GM21526 (cell line): ENCODE results near the gene SBF1.

Experiments
- ATAC-seq: cut with Tn5 transposase; IDR thresholded peaks from one replicate; pipeline ENCODE4 v1.9.1; 2021; ENCODE audit warnings: moderate library complexity; ENCODE audit not compliant: unreplicated experiment, low FRiP score

Gene SBF1

DNA sequence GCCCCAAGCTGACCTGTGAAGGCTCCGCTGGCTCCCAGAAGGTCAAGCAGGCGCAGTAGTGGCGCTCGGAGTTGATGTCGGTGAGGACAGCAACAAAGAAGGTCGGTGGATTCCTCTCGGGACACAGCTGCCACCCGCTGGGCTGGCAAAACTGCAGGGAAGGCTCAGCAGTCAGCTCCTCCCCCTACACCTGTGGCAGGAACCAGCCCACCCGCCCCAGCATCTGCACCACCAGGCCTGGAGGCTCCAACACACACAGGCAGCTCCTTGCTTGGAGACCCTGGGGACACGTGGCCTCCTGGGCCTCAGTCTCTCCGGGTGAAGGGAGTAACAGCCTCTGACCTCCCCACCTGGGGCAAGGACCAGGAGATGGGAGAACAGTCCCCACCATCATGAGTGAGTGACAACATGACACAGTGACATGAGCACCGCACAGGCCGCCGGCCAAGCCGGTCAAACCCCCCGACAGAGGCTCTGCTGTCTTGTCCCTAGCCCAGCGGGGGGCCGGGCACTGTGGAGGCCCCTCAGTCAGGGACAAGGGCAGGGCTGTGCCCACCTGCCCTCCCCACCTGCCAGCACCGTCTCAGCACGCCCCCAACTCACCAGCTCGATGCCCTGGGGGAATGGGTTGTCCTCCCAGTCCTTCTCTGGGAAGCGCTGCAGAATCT is 6.9 kb downstream of the SBF1 start:
- no peak for ATAC-seq

GRCh38 chr22:50467341-50467740 is 7.5 kb downstream of the SBF1 start:
- no peak for ATAC-seq

DNA sequence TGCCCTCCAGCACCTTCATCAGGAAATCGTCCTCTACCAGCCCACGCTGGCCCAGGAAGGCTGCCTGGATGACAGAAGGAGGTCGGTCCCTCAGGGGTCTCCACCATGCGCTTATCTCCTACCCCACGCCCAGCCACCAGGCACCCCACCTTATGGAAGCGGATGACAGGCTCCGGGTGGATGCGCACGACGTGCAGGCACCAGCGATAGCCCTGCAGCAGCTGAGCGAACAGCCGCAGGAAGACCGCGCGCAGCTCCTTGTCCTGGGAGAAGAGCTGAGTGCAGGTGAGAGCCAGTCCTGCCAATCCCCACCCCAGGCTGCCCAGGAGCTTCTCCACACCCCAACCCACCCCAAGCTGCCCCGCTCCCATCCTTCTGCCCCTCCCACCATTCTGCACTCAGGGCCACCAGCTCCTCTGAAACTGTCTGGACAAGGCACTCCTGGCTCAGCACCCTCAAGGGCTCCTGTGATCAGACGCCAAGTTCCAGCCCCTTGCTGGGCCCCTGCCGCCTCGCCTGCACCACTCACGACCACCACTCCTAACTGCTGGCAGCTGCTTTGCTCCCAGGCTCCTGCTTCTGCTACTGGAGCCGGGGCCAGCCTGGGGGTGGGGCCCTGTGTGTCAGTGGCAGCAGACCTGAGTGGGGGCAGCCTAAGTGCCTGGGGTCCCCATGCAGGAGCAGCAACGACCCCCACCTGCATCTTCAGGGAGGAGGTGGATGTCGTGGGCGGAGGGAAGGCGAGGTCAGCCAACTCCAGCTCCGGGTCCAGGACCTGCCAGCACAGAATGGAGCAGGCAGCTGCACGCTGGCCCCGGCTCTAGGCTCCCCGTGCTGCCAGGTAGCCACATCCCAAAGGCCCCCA is 9.5 kb downstream of the SBF1 start:
- ATAC-seq, result no peak

GRCh38 chr22:50464451-50464850 is 10.4 kb downstream of the SBF1 start:
- no peak for ATAC-seq

DNA sequence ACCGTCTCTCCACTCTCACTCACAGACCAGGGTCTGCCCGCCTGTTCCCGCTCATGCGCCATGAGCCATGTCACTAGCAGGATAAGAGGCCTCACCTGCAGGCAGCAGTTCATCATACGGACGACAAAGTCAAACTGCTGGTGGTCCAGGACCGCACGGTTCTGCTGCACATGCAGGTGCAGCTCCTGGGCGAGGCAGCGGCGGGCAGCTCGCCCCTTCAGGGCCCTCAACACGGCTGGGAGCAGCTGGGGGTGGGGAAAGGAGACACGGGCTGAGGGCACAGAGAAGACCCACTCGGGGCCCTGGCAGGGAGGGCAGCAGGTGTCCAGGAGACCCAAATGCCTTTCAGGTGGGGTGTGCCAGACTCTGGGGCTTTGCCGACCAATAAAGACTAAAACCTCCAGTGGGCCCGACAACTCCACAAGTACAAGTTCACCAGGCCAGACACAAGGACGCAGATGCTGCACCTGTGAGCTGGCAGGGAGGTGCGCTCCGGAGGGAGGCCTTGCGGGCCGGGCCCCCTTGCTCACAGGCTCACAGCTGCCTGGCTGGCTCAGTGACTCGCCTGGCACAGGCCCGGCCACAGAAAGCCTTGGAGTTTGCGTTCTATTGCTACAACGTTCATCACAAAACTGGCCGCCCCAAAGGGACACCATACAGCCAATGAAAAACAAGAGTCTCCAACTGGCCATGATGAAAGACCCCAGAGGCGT is 11.5 kb downstream of the SBF1 start:
- no peak for ATAC-seq

GRCh38 chr22:50461979-50462540 is 12.8 kb downstream of the SBF1 start:
- ATAC-seq, result no peak

DNA sequence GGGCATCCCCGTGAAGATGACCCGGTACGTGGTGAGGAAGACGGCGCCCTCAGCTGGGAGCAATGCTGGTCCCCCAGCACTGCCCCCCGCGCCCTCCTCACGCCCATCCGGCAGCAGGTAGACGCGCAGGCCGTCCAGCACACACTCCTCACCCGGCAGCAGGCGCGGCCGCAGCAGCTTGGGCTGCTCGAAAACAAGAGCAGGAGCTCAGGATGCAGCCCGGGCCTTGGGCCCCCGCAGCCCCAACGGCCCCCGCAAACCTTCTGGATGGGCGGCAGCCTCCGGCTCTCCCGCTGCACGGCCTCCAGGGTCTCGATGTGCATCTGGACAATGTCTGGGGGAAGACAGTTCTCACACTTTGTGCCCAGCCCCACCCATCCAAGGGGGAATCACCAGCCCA is 13.3 kb downstream of the SBF1 start:
- no peak for ATAC-seq

DNA sequence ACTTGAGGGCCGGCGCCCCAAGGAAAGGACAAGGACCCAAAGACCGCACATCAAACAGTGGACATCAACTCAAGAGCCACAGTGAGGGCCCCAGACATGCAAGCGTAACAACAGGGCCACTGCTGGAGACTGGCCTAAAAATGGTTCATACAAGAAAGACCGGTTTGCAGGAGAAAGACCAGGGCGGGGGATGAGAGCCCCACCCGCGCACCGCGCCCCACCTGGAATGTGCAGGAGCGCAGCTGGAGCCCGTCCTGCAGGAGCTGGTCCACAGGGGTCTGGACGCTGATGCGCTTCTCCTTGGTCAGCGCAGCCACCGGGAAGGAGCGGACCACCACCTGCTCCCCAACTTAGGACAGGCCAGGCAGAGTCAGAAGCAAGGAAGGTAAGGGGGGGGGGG is 13.9 kb downstream of the SBF1 start:
- no peak for ATAC-seq

DNA sequence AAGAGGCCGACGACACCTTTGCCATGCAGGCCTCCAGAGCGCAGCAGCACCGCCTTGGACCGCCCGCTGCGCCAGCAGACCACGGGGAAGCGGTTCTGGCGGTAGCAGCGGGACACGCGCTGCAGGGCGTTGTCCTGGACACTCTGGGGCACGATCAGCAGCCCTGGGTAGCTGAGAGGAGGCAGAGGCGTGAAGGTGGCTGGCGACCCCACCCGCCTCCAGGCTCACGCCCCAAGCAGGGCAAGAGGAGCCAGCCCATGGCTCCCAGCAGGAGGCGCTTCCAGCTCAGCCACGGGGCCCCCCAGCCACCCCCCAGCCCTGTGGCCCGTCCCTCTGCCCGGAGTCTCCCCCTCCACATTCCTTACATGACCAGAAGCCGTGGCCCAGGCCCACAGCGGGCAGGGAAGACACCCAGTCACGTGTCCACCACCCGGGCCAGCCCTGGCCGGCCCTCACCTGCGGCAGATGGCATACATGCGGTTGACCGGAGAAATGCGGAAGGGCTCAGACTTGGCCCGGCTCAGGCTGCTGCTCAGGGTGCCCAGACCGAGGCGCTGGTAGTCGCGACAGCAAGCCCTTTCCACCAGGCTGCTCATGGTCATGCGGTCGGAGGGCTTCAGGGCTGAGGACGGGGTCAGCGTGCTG is 15.2 kb downstream of the SBF1 start:
- ATAC-seq, result no peak

- no peak for ATAC-seq
Observed at GRCh38 chr22:50459016-50459415, 15.8 kb downstream of the SBF1 start.

DNA sequence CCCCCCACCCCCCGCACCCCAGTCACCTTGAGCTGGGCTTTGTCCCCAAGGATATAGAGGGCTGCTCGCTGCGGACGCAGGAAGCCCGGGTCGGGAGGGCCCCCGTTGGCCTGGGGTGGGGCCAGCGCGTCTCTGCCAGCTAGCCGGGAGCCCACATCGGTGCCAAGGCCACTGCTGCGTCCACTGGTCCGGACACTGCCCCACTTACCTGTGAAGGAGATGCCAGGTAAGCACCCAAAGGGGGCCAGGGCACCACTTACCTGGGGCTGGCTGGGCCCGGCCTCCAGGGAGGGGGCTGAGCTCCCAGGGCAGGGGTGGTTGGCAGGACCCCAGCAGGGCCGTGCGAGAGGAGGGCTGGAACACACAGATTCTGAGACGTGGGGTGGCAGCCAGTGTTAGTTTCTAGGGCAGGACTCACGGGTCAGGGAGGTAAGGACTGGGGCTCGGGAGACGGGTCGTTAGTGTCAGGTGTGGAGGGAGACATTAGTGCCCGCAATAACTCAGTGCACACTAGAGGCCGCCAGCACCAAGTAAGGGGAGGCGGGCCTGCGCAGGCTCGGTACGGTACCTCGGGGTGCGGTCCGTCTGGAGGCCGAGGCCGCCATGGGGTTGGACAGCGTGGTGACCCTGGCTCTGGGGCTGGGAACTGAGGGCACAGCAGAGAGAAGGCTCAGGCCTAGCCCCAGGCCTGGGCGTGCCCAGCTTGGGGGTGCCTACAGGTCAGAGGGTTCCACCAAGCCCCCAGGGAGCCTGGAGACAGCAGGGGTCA is 18.2 kb downstream of the SBF1 start:
- ATAC-seq, result no peak

- no peak for ATAC-seq
Observed at GRCh38 chr22:50456026-50456425, 18.8 kb downstream of the SBF1 start.

DNA sequence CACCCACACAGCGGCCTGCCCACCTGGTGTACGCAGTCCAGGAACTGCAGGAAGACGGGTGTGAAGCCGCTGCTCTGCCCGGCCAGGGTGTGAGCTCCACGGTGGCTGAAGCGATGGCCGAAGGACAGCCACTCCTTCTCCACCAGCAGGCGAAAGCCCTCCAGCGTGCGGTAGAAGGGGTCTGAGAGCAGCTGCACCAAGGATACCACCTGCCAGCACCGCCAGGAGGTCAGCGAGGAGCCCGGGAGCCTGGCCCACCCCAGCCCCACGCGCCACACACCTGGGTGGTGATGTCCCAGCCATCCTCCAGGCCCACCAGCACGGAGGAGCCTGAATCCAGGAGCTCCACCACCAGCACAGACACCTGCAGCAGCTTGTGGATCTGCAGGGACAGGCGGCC is 19.6 kb downstream of the SBF1 start:
- ATAC-seq, result no peak

- ATAC-seq, result no peak
Observed at GRCh38 chr22:50454556-50455075, 20.2 kb downstream of the SBF1 start.

GRCh38 chr22:50452649-50453048 is 22.2 kb downstream of the SBF1 start:
- no peak for ATAC-seq

DNA sequence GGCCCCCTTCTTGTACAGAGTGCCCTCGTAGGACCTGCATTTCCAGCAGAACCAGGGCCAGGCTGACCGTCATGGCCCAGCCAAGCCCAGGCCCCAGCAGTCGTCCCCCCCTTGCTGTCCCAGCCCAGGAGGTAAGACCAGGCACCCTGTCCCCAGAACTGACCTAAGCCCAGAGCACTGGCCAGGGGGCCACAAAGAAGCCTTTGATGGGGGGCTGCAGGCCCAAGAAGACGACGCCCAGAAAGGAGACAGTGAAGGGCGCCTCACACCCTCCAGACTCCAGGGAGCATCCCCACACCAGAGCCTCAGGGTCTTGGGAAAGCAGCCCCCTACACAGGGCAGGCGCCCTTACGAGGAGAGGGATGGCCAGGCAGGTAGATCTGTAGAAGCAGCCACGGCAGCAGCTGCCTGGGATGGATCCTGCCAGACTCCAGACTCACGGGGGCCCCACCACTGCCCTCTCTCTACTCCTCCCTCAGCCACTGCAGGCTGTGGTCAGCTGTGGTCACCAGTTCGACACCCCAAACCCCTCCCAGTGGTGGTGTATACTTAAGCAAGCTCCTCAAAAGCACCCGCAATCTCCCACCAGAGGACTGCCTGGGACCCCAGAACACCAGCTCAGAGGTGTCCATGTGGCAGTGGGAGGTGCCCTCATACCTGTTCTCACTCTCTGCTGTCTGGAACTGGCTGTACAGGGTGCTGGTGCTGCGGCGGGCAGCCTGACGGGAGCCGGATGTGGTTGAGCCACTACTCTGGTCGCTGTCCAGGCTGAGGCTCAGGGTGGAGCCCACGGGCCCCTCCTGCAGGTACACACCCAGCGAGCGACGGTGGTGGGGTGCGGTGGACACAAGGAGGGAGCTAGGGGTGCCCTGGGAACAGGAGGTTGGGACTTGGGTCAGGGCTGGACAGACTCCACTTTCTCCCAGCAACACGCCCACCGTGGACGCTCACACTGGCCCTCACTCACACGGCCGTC is 27.0 kb downstream of the SBF1 start:
- ATAC-seq, result no peak

- ATAC-seq, result no peak
Observed at GRCh38 chr22:50446708-50447575, 27.9 kb downstream of the SBF1 start.
